Endothelial cell of umbilical vein (primary cell): Measurements from ENCODE around the gene AP5Z1. TPM values are rescaled to one million over a fixed set of nuclear protein-coding genes. Genes with fewer than 3 reads are reported as not detected.

Experiments
- BruUV-seq: library from RNA; stranded (reverse); fragments of 400-500 nt; replicated peaks from 2 replicates; lab custom pipeline; 2021; lab: Mats Ljungman, UMichigan
- CTCF ChIA-PET: fragments of 300-600, 350-600 bp; sonication (Branson Sonifier 250); formaldehyde crosslinking; loops from one replicate; lab custom pipeline; 2021; ENCODE audit warnings: antibody characterized with exemption, inconsistent platforms; lab: Charles Lee
- POLR2A ChIA-PET: fragments of 300-600, 350-600 bp; sonication (Branson Sonifier 250); formaldehyde crosslinking; loops from one replicate; lab custom pipeline; 2021; ENCODE audit warnings: antibody characterized with exemption, inconsistent platforms; lab: Charles Lee
- DNase-seq: peaks from one replicate; pipeline ENCODE4 v3.0.0-alpha.2; 2011; ENCODE audit warnings: low read depth, low spot score
- FAIRE-seq: peaks from 2 replicates; lab custom pipeline; 2011; peaks lifted over from hg19 to GRCh38; lab: Jason Lieb, UNC
- H2AFZ ChIP-seq: 2 replicates; pipeline ENCODE4 v1.6.0; 2012; ENCODE audit warnings: low read depth, low read length, control low read depth, inconsistent platforms
- H3K27ac ChIP-seq: 2 replicates; pipeline ENCODE4 v1.5.1; 2011; ENCODE audit warnings: low read depth, mild to moderate bottlenecking, control low read depth, low read length, moderate library complexity; ENCODE audit not compliant: insufficient read depth
- H3K27me3 ChIP-seq, 2 experiments: 2 replicates each; pipeline versions ENCODE4 v1.6.0 to v1.6.1; 2011; ENCODE audit warnings: low read length in 2 of 2, mixed read lengths in 1 of 2; ENCODE audit not compliant: control insufficient read depth in 2 of 2, insufficient read depth in 2 of 2
- H3K36me3 ChIP-seq, 2 experiments: 2 replicates in 1 of 2; 3 replicates in 1 of 2; pipeline ENCODE4 v1.5.1; 2011; ENCODE audit warnings: low read length in 2 of 2, mild to moderate bottlenecking in 1 of 2, moderate library complexity in 1 of 2; ENCODE audit not compliant: control insufficient read depth in 2 of 2, insufficient read depth in 2 of 2; ENCODE audit errors: extremely low read depth in 1 of 2
- H3K4me1 ChIP-seq: 3 replicates; pipeline ENCODE4 v1.5.1; 2011; ENCODE audit warnings: mild to moderate bottlenecking, low read length; ENCODE audit not compliant: control insufficient read depth, insufficient read depth; ENCODE audit errors: extremely low read depth
- H3K4me2 ChIP-seq: 2 replicates; pipeline ENCODE4 v1.6.1; 2011; ENCODE audit warnings: low read length, control low read depth, mixed read lengths; ENCODE audit not compliant: insufficient read depth
- H3K4me3 ChIP-seq, 3 experiments: fragments of 200-600 bp in 1 of 3; sonication (generic), shearing (Covaris generic) in 1 of 3; replicated peaks in 1 of 3; 2 replicates each; pipeline ENCODE4 v1.5.1; 2011 to 2016; ENCODE audit warnings: control low read depth in 3 of 3, low read length in 3 of 3, mild to moderate bottlenecking in 2 of 3, inconsistent platforms in 1 of 3, low read depth in 1 of 3, moderate library complexity in 1 of 3; ENCODE audit not compliant: insufficient read depth in 1 of 3
- H3K79me2 ChIP-seq: 2 replicates; pipeline ENCODE4 v1.6.0; 2012; ENCODE audit warnings: low read length, inconsistent platforms; ENCODE audit not compliant: control insufficient read depth, insufficient read depth
- H3K9ac ChIP-seq: replicated peaks from 2 replicates; pipeline ENCODE3; 2011; ENCODE audit warnings: low read length, control low read depth; ENCODE audit not compliant: insufficient read depth; ENCODE audit errors: extremely low read depth
- H3K9me1 ChIP-seq: replicated peaks from 3 replicates; pipeline ENCODE4 v1.6.0; 2011; ENCODE audit warnings: mild to moderate bottlenecking, low read length; ENCODE audit not compliant: control insufficient read depth, insufficient read depth; ENCODE audit errors: extremely low read depth
- H3K9me3 ChIP-seq: replicated peaks from 2 replicates; pipeline ENCODE4 v1.5.1; 2012; ENCODE audit warnings: low read length, inconsistent platforms; ENCODE audit not compliant: control insufficient read depth, insufficient read depth
- H4K20me1 ChIP-seq: replicated peaks from 2 replicates; pipeline ENCODE3; 2011; ENCODE audit warnings: mild to moderate bottlenecking, low read length; ENCODE audit not compliant: control insufficient read depth, insufficient read depth; ENCODE audit errors: extremely low read depth
- CTCF ChIP-seq, 2 donors: IDR thresholded peaks; 1 replicate in 1 of 2; 2 replicates in 1 of 2; pipeline ENCODE4 v1.5.1; 2011; ENCODE audit warnings: low read length in 2 of 2, mild to moderate bottlenecking in 2 of 2, moderate library complexity in 2 of 2, control low read depth in 1 of 2, inconsistent platforms in 1 of 2, low read depth in 1 of 2; ENCODE audit not compliant: insufficient read depth in 1 of 2; ENCODE audit errors: extremely low read depth in 1 of 2
- FOS ChIP-seq: IDR thresholded peaks from 2 replicates; pipeline ENCODE4 v1.6.1; 2011; ENCODE audit warnings: mild to moderate bottlenecking, low read length, moderate library complexity, borderline replicate concordance; ENCODE audit not compliant: insufficient read depth
- JUN ChIP-seq: IDR thresholded peaks from 2 replicates; pipeline ENCODE4 v1.6.1; 2011; ENCODE audit warnings: borderline replicate concordance, low read depth; ENCODE audit not compliant: insufficient read length, insufficient read depth
- MYC ChIP-seq: IDR thresholded peaks from one replicate; pipeline ENCODE4 v1.6.1; 2011; ENCODE audit warnings: mild to moderate bottlenecking, low read depth, low read length
- dilution Hi-C: fragments of 300-500 bp; cut with MboI; formaldehyde crosslinking; loops from one replicate; pipeline ENCODE4 v1.15.0; 2019; ENCODE audit warnings: low sequenced_read_pairs; ENCODE audit not compliant: extremely low pct_ligation_motif_present
- intact Hi-C: fragments of 100-400 bp; cut with micrococcal nuclease; formaldehyde crosslinking; loops from one replicate; pipeline ENCODE4 v1.10.0; 2022
- polyA plus RNA-seq, 4 experiments: library from polyadenylated mRNA; depleted of rRNA in 3 of 4; stranded (reverse) in 3 of 4; unstranded in 1 of 4; fragments of >200 nt; gene quantifications; 2 replicates each; pipeline versions ENCODE4 v1.2.1 to v1.2.3, GENCODE V29; 2011 to 2012; ENCODE audit warnings: missing spikeins in 1 of 4
- total RNA-seq: library from RNA; stranded (reverse); gene quantifications from 2 replicates; pipeline ENCODE4 v1.2.3, GENCODE V29; 2021

AP5Z1 gene
- total and polyA plus RNA-seq, 2 donors (not counting 3 experiments of a cell fraction or from before 2014, with no cell fraction given) = 53.7 to 58.9 TPM

- H3K4me1 ChIP-seq = no peaks in the 10 kb centered on the region
- H3K79me2 ChIP-seq = no peaks in the 10 kb centered on the region
- H3K9me3 ChIP-seq = no peaks in the 10 kb centered on the region
- no peak overlapping the region for H3K9ac ChIP-seq
- H3K36me3 ChIP-seq = peaks cover 12 to 44% of the 10 kb centered on the region in 2 experiments
- no peaks in the 10 kb centered on the region for H4K20me1 ChIP-seq
- dilution Hi-C loops (no loop called here), intact Hi-C loops (no loop called here)
- no peak overlapping the region for H2AFZ ChIP-seq
- H3K9me1 ChIP-seq = no peaks in the 10 kb centered on the region
- TF ChIP-seq FOS (no peak), JUN (no peak), CTCF (IDR thresholded peaks at IDR 0.05; ENCODE audit: extremely low read depth in 1 of 2, insufficient read depth in 1 of 2, low read depth in 1 of 2, low read length in 2 of 2) (no peak), MYC (no peak)
- no peak for FAIRE-seq
- no TSS peak for BruUV-seq
- H3K27ac ChIP-seq = no peak overlapping the region
- no peaks in the 10 kb centered on the region for H3K27me3 ChIP-seq
- no peak overlapping the region for H3K4me3 ChIP-seq
- H3K4me2 ChIP-seq = no peak overlapping the region
- POLR2A ChIA-PET = no interaction called here
- CTCF ChIA-PET = interaction anchor here (0.9 kb wide), 1 partner anchor 10 kb away, joined by 3 read pairs; no protein-coding TSS in a partner anchor
- DNase-seq = no peak
These were observed 13.3 kb downstream of the AP5Z1 start for GRCh38 chr7:4788627-4789189.
